Cardiac fibroblast (primary cell): ENCODE measurements around the gene PXDN.

ENCODE experiments used
- DNase-seq, 2 donors: peaks; one replicate each; pipeline versions ENCODE4 v3.0.0 to v3.0.0-alpha.2; 2010; ENCODE audit warnings: low read depth in 2 of 2
- H3K4me3 ChIP-seq, 2 donors: replicated peaks in 1 of 2; 1 replicate in 1 of 2; 2 replicates in 1 of 2; pipeline ENCODE4 v1.5.1; 2011; ENCODE audit warnings: low read depth in 2 of 2, low read length in 2 of 2, mild to moderate bottlenecking in 2 of 2, moderate library complexity in 1 of 2
- TF ChIP-seq, protein P1 (sequence below): IDR thresholded peaks from one replicate; pipeline ENCODE4 v1.5.1; 2011; ENCODE audit warnings: low read depth, mild to moderate bottlenecking, low read length, inconsistent platforms

The PXDN gene

DNA sequence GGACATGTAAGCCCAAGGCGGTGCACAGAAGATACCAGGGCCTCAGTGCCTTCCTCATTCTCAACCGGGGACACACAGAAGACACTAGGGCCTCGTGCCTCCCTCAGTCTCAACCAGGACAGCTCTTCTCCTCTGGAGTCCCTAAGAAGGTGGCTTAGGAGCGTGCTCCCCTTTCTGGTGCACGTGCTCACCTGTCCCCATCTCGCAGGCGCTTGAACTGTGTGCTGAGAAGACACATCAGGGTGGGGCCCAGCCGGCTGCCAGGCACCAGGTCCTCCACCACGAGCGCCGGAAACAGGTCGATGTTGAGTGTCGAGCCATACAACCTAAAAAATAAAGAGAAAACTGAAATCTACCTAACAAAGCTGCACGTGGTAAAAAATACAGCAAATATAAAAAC, 99.9 kb downstream of the PXDN start:
- no peak overlapping the region for H3K4me3 ChIP-seq
- TF ChIP-seq, protein P1, sequence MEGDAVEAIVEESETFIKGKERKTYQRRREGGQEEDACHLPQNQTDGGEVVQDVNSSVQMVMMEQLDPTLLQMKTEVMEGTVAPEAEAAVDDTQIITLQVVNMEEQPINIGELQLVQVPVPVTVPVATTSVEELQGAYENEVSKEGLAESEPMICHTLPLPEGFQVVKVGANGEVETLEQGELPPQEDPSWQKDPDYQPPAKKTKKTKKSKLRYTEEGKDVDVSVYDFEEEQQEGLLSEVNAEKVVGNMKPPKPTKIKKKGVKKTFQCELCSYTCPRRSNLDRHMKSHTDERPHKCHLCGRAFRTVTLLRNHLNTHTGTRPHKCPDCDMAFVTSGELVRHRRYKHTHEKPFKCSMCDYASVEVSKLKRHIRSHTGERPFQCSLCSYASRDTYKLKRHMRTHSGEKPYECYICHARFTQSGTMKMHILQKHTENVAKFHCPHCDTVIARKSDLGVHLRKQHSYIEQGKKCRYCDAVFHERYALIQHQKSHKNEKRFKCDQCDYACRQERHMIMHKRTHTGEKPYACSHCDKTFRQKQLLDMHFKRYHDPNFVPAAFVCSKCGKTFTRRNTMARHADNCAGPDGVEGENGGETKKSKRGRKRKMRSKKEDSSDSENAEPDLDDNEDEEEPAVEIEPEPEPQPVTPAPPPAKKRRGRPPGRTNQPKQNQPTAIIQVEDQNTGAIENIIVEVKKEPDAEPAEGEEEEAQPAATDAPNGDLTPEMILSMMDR = no peak

DNA sequence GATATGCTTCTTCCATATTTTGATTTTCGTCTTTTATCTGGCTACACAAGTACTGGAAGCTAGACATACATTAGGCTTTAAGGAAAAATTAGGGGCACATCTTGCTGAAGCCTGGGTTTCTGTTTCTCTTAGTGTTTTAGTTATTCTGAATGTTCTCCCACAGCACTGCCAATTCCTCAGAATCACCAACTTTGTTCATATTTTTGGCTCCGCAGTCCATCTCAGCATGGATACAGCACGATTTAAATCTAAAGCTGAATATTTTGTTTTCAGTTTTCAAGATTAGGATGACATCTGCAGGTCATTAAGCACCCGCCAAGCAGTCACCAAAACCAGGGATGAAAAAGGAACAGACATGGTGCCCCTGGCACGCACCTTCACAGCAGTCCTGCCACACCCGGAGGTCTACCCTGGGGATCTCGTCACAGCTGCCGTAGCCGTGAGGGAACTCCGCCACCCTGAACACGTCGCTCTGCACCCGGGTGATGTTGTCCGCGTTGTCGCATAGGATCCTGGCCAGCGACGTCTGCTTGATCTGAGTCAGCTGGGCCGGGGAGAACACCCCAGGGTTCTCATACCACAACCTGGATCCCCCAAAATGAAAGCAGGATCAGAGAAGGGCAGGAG, 101.2 kb downstream of the PXDN start:
- DNase-seq = no peak
- TF ChIP-seq, protein P1 = no peak
- no peak overlapping the region for H3K4me3 ChIP-seq

More for the DNA sequence above, 99.9 kb downstream of the PXDN start:
- no peak for DNase-seq

DNA sequence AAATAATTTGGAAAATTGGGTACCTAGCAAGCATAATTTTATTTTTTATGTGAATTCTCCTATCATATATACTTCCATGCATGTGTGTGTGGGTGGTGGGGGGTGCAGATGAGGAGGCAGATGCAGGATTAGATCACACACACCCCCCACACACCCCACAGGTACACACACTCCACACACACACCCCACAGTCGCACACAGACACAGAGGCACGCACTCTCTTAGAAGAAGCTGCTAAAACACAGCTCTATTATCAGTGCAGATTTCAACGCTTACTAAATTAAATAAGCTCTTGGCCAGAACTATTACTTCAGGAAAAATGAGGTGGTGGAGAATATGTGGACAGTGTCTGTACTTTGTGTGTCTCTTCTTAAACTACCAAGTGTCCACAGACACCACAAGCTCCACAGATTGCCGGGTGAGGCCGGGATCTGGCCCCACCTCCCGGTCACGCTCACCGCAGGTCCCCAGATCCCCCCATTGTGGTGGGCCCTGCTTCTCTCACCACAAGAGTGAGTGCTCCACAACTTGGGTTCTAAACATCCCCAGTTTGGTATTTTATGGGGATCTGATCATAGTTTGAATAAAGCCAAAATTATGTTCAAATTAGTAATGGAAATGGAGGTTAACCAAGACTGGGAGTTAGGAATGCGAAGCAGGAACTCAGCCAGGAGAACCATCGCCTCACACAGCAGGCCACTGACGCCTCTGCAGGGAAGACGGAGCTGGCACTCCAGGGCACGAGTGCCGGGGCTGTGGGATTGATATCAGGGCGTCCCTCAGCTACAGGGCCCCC, 102.1 kb downstream of the PXDN start:
- TF ChIP-seq, protein P1 = no peak
- DNase-seq = peak in 1 of 2 donors; percentile 41

DNA sequence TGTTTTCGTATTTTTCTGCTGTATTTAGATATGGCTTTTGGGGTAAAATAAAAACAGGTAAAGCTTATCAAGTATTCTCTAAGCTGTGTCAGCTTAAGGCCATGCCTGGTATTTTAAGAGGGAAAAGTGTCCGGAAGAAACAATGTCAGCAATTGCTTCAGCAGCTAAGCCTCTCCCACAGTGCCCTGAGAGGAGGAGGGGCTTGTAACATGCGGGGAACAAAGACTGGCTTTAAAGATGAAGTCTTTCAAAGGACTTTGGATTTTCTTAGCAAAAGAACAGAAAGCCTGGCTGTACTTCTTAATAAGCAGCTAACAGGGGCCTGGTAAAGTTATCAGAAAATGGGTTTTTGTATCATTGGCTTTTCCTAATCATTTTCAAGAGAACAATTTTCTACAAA, 102.8 kb downstream of the PXDN start:
- H3K4me3 ChIP-seq = no peak overlapping the region
- TF ChIP-seq, protein P1 = no peak
- DNase-seq = peak in 1 of 2 donors; percentile 23

More for the DNA sequence above, 102.1 kb downstream of the PXDN start:
- no peak overlapping the region for H3K4me3 ChIP-seq

DNA sequence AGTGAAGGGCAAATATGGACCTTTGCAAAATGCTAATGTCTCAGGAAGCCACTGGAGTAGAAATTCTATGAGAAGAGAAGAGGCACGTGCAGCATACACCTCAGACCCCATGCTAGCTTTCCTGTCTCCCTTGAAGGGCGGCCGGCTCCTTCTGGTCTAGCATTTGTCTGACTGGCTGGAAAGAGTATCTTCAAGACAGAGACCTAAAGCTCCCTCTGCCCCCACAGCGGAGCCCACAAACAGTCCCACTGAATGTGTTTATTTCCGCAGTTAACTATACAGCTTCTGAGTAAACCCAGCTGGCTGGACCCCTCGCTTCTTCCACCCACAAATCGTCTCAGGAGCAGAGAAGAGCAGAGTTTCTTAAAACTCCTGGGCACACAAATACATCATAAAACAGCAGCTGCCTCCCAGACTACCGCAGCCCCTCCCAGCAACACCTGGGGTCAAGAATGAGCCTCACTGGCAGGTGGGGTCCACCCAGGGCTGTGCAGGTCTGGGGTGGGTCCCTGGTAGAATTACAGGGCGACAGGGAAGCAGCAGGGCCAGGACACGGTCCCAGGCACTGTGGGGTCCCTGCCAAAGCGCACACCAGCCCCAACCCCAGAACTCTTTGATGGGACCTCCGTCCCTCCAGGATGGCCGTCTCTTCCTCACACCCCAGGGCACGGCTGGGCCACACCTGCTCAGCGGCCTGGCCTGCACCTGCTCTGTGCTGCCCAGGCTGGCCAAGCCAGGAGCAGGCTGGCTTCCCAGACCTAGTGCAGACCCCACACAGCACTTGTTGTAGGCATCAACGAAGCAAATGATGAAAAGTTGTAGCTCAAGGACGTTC, 103.8 kb downstream of the PXDN start:
- TF ChIP-seq, protein P1 = no peak
- H3K4me3 ChIP-seq = no peak overlapping the region
- no peak for DNase-seq

DNA sequence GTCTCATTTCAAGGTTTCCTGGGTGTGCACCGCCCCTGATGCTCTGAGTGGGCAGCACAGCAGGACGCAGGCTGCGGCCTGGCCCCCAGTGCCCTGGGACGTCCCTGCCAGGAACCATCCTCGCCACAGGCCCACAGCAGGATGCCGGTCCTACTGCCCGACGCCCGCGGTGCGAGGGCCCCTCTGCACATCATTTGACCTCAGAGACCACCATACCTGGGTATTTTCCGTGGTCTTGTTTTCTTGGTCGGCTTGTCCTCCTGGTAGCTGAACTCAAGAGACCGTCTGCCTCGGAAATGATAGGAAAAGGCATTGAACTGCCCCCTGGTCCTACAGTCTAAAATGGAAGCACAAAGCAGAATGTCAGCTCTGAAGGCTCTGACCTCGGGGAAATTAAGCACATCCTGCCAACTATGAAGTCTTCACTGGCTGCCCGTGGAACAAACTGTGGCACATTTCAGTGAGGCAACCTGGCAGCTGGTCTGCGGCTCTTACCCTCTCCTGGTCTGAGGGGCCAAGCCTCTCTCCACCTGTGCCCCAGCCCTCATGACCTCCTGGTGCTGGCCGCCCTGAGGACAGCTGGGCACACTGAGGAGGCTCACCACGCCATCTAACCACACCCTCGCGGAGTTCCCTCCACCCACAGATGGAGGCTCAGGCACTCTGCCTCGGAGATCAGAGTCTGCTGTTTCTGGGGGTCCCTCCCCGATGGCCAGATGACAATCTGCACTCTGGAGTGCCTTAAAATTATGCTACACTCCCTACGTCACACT, 105.0 kb downstream of the PXDN start:
- DNase-seq = no peak
- H3K4me3 ChIP-seq = no peak overlapping the region
- TF ChIP-seq, protein P1 = no peak
